Trophoblast cell (in vitro differentiated cells and primary cell): ENCODE measurements around the gene PPFIBP2.

ENCODE experiments used
- DNase-seq, 2 donors: peaks; one replicate each; pipeline ENCODE4 v3.0.0-alpha.2; 2016
- H2AFZ ChIP-seq: 2 replicates; pipeline ENCODE4 v1.6.1; 2013; ENCODE audit warnings: low read length, moderate library complexity, mild to moderate bottlenecking; ENCODE audit not compliant: insufficient read depth, poor library complexity
- H2AK5ac ChIP-seq: 2 replicates; pipeline ENCODE4 v1.6.1; 2013; ENCODE audit warnings: mild to moderate bottlenecking, low read length
- H2BK120ac ChIP-seq: 2 replicates; pipeline ENCODE4 v1.6.1; 2013; ENCODE audit warnings: low read length, mild to moderate bottlenecking, moderate library complexity; ENCODE audit not compliant: insufficient read depth, poor library complexity
- H2BK12ac ChIP-seq: 2 replicates; pipeline ENCODE4 v1.6.1; 2013; ENCODE audit warnings: mild to moderate bottlenecking, low read length, moderate library complexity
- H2BK5ac ChIP-seq: 2 replicates; pipeline ENCODE4 v1.6.1; 2013; ENCODE audit warnings: low read length, low read depth, moderate library complexity, mild to moderate bottlenecking; ENCODE audit not compliant: poor library complexity
- H3K14ac ChIP-seq: 2 replicates; pipeline ENCODE4 v1.6.1; 2013; ENCODE audit warnings: mild to moderate bottlenecking, low read length
- H3K18ac ChIP-seq: 2 replicates; pipeline ENCODE4 v1.6.1; 2013; ENCODE audit warnings: mild to moderate bottlenecking, low read length
- H3K23ac ChIP-seq: 2 replicates; pipeline ENCODE4 v1.6.1; 2013; ENCODE audit warnings: low read length
- H3K27ac ChIP-seq: 2 replicates; pipeline ENCODE4 v1.5.1; 2013; ENCODE audit warnings: low read depth, mild to moderate bottlenecking, inconsistent platforms, low read length, moderate library complexity
- H3K27me3 ChIP-seq: 2 replicates; pipeline ENCODE4 v1.6.1; 2013; ENCODE audit warnings: inconsistent platforms, mild to moderate bottlenecking, low read length, moderate library complexity; ENCODE audit not compliant: insufficient read depth
- H3K36me3 ChIP-seq, 2 experiments: 1 replicate in 1 of 2; 2 replicates in 1 of 2; pipeline ENCODE4 v1.6.1; 2013; ENCODE audit warnings: low read length in 2 of 2, mild to moderate bottlenecking in 2 of 2, moderate library complexity in 1 of 2; ENCODE audit not compliant: insufficient read depth in 2 of 2, control insufficient read depth in 1 of 2
- H3K4ac ChIP-seq: 2 replicates; pipeline ENCODE4 v1.6.1; 2013; ENCODE audit warnings: low read depth, mild to moderate bottlenecking, low read length, moderate library complexity
- H3K4me1 ChIP-seq, 2 experiments: 1 replicate in 1 of 2; 2 replicates in 1 of 2; pipeline ENCODE4 v1.6.1; 2013; ENCODE audit warnings: low read length in 2 of 2, mild to moderate bottlenecking in 2 of 2, moderate library complexity in 1 of 2; ENCODE audit not compliant: insufficient read depth in 2 of 2, control insufficient read depth in 1 of 2
- H3K4me2 ChIP-seq: 2 replicates; pipeline ENCODE4 v1.6.1; 2013; ENCODE audit warnings: inconsistent platforms, mild to moderate bottlenecking, low read length, moderate library complexity
- H3K4me3 ChIP-seq: 2 replicates; pipeline ENCODE4 v1.5.1; 2013; ENCODE audit warnings: mild to moderate bottlenecking, low read depth, low read length, inconsistent platforms
- H3K79me1 ChIP-seq: one replicate; pipeline ENCODE4 v1.6.1; 2013; ENCODE audit warnings: low read length
- H3K79me2 ChIP-seq: 2 replicates; pipeline ENCODE4 v1.6.1; 2013; ENCODE audit warnings: low read length, mild to moderate bottlenecking; ENCODE audit not compliant: control insufficient read depth, insufficient read depth, poor library complexity
- H3K9ac ChIP-seq: 2 replicates; pipeline ENCODE4 v1.6.1; 2013; ENCODE audit warnings: mild to moderate bottlenecking, low read length
- H3K9me3 ChIP-seq: 2 replicates; pipeline ENCODE4 v1.6.1; 2013; ENCODE audit warnings: low read depth, mild to moderate bottlenecking, control low read depth, inconsistent platforms, low read length; ENCODE audit not compliant: insufficient read depth
- H4K12ac ChIP-seq: 2 replicates; pipeline ENCODE4 v1.6.1; 2013; ENCODE audit warnings: low read depth, mild to moderate bottlenecking, low read length, moderate library complexity
- H4K8ac ChIP-seq: 2 replicates; pipeline ENCODE4 v1.6.1; 2013; ENCODE audit warnings: low read depth, mild to moderate bottlenecking, low read length, moderate library complexity
- H4K91ac ChIP-seq: one replicate; pipeline ENCODE4 v1.6.1; 2013; ENCODE audit warnings: low read depth, mild to moderate bottlenecking, low read length, moderate library complexity
- WGBS: extraction: QIAGEN DNeasy Blood & Tissue Kit; methylation state at CpG from one replicate; pipeline ENCODE4 v1.1.7; 2013; ENCODE audit warnings: missing lambda C conversion rate; ENCODE audit not compliant: insufficient read length, insufficient coverage; ENCODE audit errors: extremely low coverage; 5-methylcytosine and 5-hydroxymethylcytosine counted together

Gene PPFIBP2

DNA sequence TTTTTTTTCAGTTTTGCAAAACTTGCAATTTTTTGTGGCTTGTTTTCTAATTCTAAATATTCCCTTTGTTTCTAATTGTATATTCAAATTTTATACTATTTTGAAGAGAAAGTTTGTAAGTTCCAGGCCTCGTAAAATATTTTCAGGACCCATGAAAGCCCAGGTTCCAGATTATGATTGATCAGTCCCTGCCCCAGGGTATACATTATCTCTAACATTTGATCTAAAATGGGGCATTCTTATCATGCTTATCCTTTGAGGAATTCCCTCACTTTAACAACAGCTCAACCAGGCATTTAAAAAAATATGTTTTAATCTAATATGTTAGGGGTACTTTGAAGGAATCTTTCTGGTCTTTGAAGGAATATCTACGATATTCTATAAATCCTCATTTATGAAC is 133.1 kb downstream of the PPFIBP2 start:
- no peak overlapping the region for H4K12ac ChIP-seq
- H3K23ac ChIP-seq, result no peak overlapping the region
- no peak overlapping the region for H3K4me3 ChIP-seq
- no peak overlapping the region for H2BK12ac ChIP-seq
- no peak overlapping the region for H3K4me2 ChIP-seq
- H3K4ac ChIP-seq, result no peak overlapping the region
- no peak overlapping the region for H4K91ac ChIP-seq
- H2BK120ac ChIP-seq, result no peak overlapping the region
- H3K9me3 ChIP-seq, result no peaks in the 10 kb centered on the region
- H2AFZ ChIP-seq, result no peak overlapping the region
- no peak overlapping the region for H2BK5ac ChIP-seq
- no peaks in the 10 kb centered on the region for H3K27me3 ChIP-seq
- H3K14ac ChIP-seq, result no peak overlapping the region
- H3K9ac ChIP-seq, result no peak overlapping the region
- peaks cover 6 to 10% of the 10 kb centered on the region in 2 experiments for H3K4me1 ChIP-seq
- H4K8ac ChIP-seq, result no peak overlapping the region
- H3K79me1 ChIP-seq, result peaks cover 3% of the 10 kb centered on the region
- peaks cover 14 to 35% of the 10 kb centered on the region in 2 experiments for H3K36me3 ChIP-seq
- no peaks in the 10 kb centered on the region for H3K79me2 ChIP-seq
- DNase-seq, result peak; percentile 58 to 85
- no peak overlapping the region for H3K27ac ChIP-seq
- no peak overlapping the region for H3K18ac ChIP-seq
- no peak overlapping the region for H2AK5ac ChIP-seq
- WGBS, result no CpG with 5 or more reads among the region's 2 CpGs

DNA sequence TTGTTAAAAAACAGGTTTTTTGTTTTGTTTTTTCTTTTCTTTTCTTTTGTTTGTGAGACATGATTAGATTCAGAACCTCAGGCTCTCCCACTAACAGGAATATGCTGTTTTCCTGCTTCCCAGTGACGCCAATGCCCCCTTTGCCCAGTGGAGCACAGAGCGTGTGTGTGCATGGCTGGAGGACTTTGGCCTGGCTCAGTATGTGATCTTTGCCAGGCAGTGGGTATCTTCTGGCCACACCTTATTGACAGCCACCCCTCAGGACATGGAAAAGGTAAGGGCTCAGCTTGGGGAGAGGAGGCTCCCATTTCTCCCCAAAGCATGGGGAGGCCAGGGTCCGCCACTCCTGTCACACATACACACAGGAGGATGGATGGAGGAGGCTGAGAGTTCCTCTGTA is 134.5 kb downstream of the PPFIBP2 start:
- no peak overlapping the region for H4K91ac ChIP-seq
- H3K4ac ChIP-seq, result no peak overlapping the region
- no peaks in the 10 kb centered on the region for H3K79me2 ChIP-seq
- no peak overlapping the region for H3K23ac ChIP-seq
- peak overlapping the region; percentile 47 for H2BK12ac ChIP-seq
- H3K79me1 ChIP-seq, result peaks cover 3% of the 10 kb centered on the region
- H2BK5ac ChIP-seq, result no peak overlapping the region
- no peak overlapping the region for H3K18ac ChIP-seq
- no CpG with 5 or more reads among the region's 3 CpGs for WGBS
- no peak overlapping the region for H4K8ac ChIP-seq
- H3K27ac ChIP-seq, result no peak overlapping the region
- H3K9ac ChIP-seq, result no peak overlapping the region
- peaks cover 2% of the 10 kb centered on the region for H3K9me3 ChIP-seq
- H3K36me3 ChIP-seq, result peaks cover 24 to 39% of the 10 kb centered on the region in 2 experiments
- no peak for DNase-seq
- no peak overlapping the region for H2AFZ ChIP-seq
- no peak overlapping the region for H3K4me3 ChIP-seq
- H3K27me3 ChIP-seq, result no peaks in the 10 kb centered on the region
- no peak overlapping the region for H4K12ac ChIP-seq
- no peak overlapping the region for H3K14ac ChIP-seq
- H2AK5ac ChIP-seq, result no peak overlapping the region
- H2BK120ac ChIP-seq, result no peak overlapping the region
- no peak overlapping the region for H3K4me2 ChIP-seq
- peaks cover 1 to 3% of the 10 kb centered on the region in 2 experiments for H3K4me1 ChIP-seq

DNA sequence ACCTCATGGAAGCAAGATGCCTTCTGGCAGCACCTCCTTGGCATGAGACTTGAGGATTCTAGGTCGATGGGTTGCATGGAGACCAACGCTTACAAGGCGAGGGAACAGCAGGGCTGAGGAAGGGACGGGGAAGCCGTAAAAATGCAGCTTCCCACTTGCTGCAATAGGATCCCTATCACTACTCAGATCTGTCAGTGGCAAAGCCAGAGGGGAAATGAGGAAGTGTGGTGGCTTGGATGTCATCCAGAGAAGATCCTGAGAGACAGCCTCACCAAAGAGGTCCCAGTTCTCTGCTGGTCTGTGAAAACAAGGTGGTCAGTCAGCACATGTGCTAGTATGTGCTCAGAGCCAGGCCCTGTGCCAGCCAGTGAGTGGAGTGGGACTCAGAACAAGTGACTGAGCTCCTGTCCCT is 137.3 kb downstream of the PPFIBP2 start:
- Histone ChIP-seq H2BK120ac (no peak overlapping the region), H3K79me2 (no peaks in the 10 kb centered on the region), H3K36me3 (peaks cover 42 to 64% of the 10 kb centered on the region in 2 experiments), H3K18ac (no peak overlapping the region), H2AFZ (no peak overlapping the region), H3K23ac (no peak overlapping the region), H3K27ac (no peak overlapping the region), H3K4me1 (peaks cover 4 to 7% of the 10 kb centered on the region in 2 experiments), H3K4me3 (no peak overlapping the region), H2BK12ac (no peak overlapping the region), H4K91ac (no peak overlapping the region), H2BK5ac (no peak overlapping the region), H3K27me3 (no peaks in the 10 kb centered on the region), H4K12ac (no peak overlapping the region), H3K9ac (no peak overlapping the region), H3K4ac (no peak overlapping the region), H3K4me2 (no peak overlapping the region), H2AK5ac (no peak overlapping the region), H3K79me1 (no peaks in the 10 kb centered on the region), H4K8ac (no peak overlapping the region), H3K9me3 (peaks cover 4% of the 10 kb centered on the region), H3K14ac (no peak overlapping the region)
- DNase-seq, result no peak
- WGBS, result no CpG with 5 or more reads among the region's 5 CpGs

DNA sequence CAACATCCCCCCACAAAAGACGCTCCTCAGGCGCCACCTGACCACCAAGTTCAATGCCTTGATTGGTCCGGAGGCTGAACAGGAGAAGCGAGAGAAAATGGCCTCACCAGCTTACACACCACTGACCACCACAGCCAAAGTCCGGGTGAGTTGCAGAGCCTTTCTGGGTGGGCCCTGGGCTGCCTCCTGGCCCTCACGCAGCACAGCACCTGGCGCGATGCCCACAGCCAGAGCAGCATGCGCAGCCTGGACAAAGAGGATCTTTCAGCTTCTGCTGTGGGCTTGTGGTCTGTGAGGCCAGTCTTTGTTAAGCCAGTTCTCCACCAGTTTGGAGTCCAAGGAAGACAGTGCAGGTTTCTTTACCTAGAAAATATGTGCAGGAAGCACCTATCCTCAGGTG is 137.9 kb downstream of the PPFIBP2 start:
- no peak overlapping the region for H3K18ac ChIP-seq
- no peak overlapping the region for H2BK120ac ChIP-seq
- peaks cover 4% of the 10 kb centered on the region for H3K9me3 ChIP-seq
- H3K4me2 ChIP-seq, result no peak overlapping the region
- H3K27ac ChIP-seq, result no peak overlapping the region
- no peak overlapping the region for H2AK5ac ChIP-seq
- no peak overlapping the region for H2BK12ac ChIP-seq
- WGBS, result no CpG with 5 or more reads among the region's 9 CpGs
- no peak overlapping the region for H4K8ac ChIP-seq
- H3K4me1 ChIP-seq, result peaks cover 4 to 7% of the 10 kb centered on the region in 2 experiments
- no peak overlapping the region for H4K12ac ChIP-seq
- H3K14ac ChIP-seq, result no peak overlapping the region
- no peaks in the 10 kb centered on the region for H3K79me2 ChIP-seq
- no peak overlapping the region for H3K4me3 ChIP-seq
- no peak overlapping the region for H2AFZ ChIP-seq
- no peak for DNase-seq
- H3K27me3 ChIP-seq, result no peaks in the 10 kb centered on the region
- no peaks in the 10 kb centered on the region for H3K79me1 ChIP-seq
- H3K9ac ChIP-seq, result no peak overlapping the region
- H3K36me3 ChIP-seq, result peaks cover 43 to 65% of the 10 kb centered on the region in 2 experiments
- H2BK5ac ChIP-seq, result no peak overlapping the region
- no peak overlapping the region for H3K23ac ChIP-seq
- no peak overlapping the region for H4K91ac ChIP-seq
- H3K4ac ChIP-seq, result no peak overlapping the region
